Lung (tissue), 12 donors: ENCODE data around the gene GATA1. TPM values are rescaled to one million over a fixed set of nuclear protein-coding genes. Genes with fewer than 3 reads are reported as not detected.

Source experiments
- ATAC-seq: fragments of 200-7000 bp; cut with Tn5 transposase; one replicate; pipeline ENCODE4 v1.9.1; 2020; ENCODE audit warnings: moderate number of reproducible peaks; ENCODE audit not compliant: insufficient read depth, low FRiP score
- DNase-seq, 3 donors: peaks; one replicate each; pipeline ENCODE4 v3.0.0-alpha.2; 2013 to 2017
- H3K27ac ChIP-seq, 2 donors: one replicate each; pipeline ENCODE4 v1.5.1; 2013; ENCODE audit warnings: mild to moderate bottlenecking in 2 of 2, moderate library complexity in 2 of 2, control low read depth in 1 of 2, inconsistent platforms in 1 of 2, low read depth in 1 of 2, low read length in 1 of 2
- H3K27me3 ChIP-seq, 3 donors: one replicate each; pipeline ENCODE4 v1.5.1; 2013; ENCODE audit warnings: low read length in 2 of 3; ENCODE audit not compliant: control insufficient read depth in 3 of 3, insufficient read depth in 3 of 3
- H3K36me3 ChIP-seq, 4 donors: one replicate each; pipeline ENCODE4 v1.5.1; 2013; ENCODE audit warnings: low read length in 4 of 4, mild to moderate bottlenecking in 1 of 4, moderate library complexity in 1 of 4; ENCODE audit not compliant: control insufficient read depth in 4 of 4, insufficient read depth in 4 of 4
- H3K4me1 ChIP-seq, 5 donors: one replicate each; pipeline ENCODE4 v1.5.1; 2013; ENCODE audit warnings: low read length in 5 of 5, mild to moderate bottlenecking in 2 of 5, moderate library complexity in 1 of 5; ENCODE audit not compliant: control insufficient read depth in 5 of 5, insufficient read depth in 5 of 5
- H3K4me3 ChIP-seq: one replicate; pipeline ENCODE4 v1.5.1; 2013; ENCODE audit warnings: mild to moderate bottlenecking, control low read depth, moderate library complexity
- H3K9ac ChIP-seq, 2 donors: one replicate each; pipeline ENCODE4 v1.5.1; 2013; ENCODE audit warnings: low read length in 2 of 2, control low read depth in 1 of 2; ENCODE audit not compliant: insufficient read depth in 1 of 2
- H3K9me3 ChIP-seq, 4 donors: one replicate each; pipeline ENCODE4 v1.5.1; 2013; ENCODE audit warnings: low read length in 3 of 4, mild to moderate bottlenecking in 1 of 4, moderate library complexity in 1 of 4; ENCODE audit not compliant: control insufficient read depth in 4 of 4, insufficient read depth in 3 of 4
- whole genome bisulfite sequencing, 2 donors: extraction: QIAGEN DNeasy Blood & Tissue Kit; methylation state at CpG; one replicate each; pipeline ENCODE4 v1.1.7; 2013; 5-methylcytosine and 5-hydroxymethylcytosine counted together
- polyA plus RNA-seq, 2 donors: library from polyadenylated mRNA; stranded (reverse); fragments of 200-250 nt; gene quantifications; one replicate each; pipeline ENCODE4 v1.2.1, GENCODE V29; 2013
- total RNA-seq, 2 donors: library from RNA; depleted of rRNA in 1 of 2; stranded (reverse); fragments of >200 nt in 1 of 2; gene quantifications; one replicate each; pipeline ENCODE4 v1.2.1, GENCODE V29; 2014 to 2021
- TF ChIP-seq, protein P1 (sequence below): IDR thresholded peaks from 2 replicates; pipeline ENCODE4 v1.5.1; 2012; ENCODE audit warnings: mild to moderate bottlenecking; ENCODE audit errors: control extremely low read depth, extremely low read depth
- donor health status: control.
- donor health status: control.
- donor health status: Bipolar disorder and iron deficiency.
- donor health status: healthy.
- donor health status: DM: yes; HTN: yes; CAD: no.

Gene GATA1
- total and polyA plus RNA-seq, 4 donors, result 0.43 to 1.5 (median 0.90) TPM

DNA sequence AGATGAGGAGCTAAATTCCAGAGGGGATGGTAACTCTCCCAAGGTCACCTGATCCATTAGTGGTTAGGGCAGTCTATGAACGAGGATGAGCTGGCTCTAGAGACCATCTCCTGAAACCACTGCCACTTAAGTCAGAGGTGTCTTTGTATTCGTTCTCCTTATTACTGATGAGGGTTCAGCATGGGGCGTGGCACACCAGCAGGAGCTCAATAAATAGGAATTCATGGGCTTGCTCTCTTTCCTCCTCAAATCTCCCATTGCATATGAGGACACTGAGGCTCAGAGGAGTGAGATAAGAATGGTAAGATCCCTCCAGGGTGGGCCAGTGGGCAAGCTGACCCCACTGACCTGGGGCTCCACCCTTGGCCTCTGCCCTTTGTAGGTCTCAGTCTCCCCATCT lies 1.7 kb upstream of the GATA1 start:
- H3K36me3 ChIP-seq, result no peaks in the 10 kb centered on the region
- TF ChIP-seq, protein P1, sequence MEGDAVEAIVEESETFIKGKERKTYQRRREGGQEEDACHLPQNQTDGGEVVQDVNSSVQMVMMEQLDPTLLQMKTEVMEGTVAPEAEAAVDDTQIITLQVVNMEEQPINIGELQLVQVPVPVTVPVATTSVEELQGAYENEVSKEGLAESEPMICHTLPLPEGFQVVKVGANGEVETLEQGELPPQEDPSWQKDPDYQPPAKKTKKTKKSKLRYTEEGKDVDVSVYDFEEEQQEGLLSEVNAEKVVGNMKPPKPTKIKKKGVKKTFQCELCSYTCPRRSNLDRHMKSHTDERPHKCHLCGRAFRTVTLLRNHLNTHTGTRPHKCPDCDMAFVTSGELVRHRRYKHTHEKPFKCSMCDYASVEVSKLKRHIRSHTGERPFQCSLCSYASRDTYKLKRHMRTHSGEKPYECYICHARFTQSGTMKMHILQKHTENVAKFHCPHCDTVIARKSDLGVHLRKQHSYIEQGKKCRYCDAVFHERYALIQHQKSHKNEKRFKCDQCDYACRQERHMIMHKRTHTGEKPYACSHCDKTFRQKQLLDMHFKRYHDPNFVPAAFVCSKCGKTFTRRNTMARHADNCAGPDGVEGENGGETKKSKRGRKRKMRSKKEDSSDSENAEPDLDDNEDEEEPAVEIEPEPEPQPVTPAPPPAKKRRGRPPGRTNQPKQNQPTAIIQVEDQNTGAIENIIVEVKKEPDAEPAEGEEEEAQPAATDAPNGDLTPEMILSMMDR, result no peak
- H3K4me1 ChIP-seq, result no peaks in the 10 kb centered on the region
- H3K9ac ChIP-seq, result no peak overlapping the region
- H3K9me3 ChIP-seq, result no peaks in the 10 kb centered on the region
- DNase-seq, result no peak
- H3K4me3 ChIP-seq, result no peak overlapping the region
- ATAC-seq, result no peak
- H3K27ac ChIP-seq, result no peak overlapping the region
- H3K27me3 ChIP-seq, result no peaks in the 10 kb centered on the region
- 52 to 75% methylated on average over 3 of the region's 3 CpGs for WGBS, 2 donors

DNA sequence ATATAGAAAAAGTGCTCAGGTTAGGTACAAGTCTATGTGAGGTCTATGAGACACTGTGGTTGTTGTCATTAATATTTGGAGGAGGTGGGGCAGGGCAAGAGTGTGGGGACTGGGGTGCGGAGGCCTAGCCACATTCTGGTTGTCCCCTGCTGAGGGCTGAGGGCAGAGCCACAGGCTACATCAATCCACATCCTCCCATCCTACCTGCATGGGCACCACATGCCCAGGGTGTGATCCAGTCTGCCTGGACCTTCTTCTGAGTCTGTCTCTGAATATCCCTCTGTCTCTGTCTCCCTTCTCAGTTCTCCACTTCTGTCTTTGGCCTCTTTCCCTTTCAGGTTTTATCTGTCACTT lies 1.2 kb upstream of the GATA1 start:
- H3K4me3 ChIP-seq, result no peak overlapping the region
- H3K4me1 ChIP-seq, result no peaks in the 10 kb centered on the region
- no peak for DNase-seq
- no peak overlapping the region for H3K9ac ChIP-seq
- TF ChIP-seq, protein P1, result no peak
- no peaks in the 10 kb centered on the region for H3K9me3 ChIP-seq
- H3K27me3 ChIP-seq, result no peaks in the 10 kb centered on the region
- 83 to 89% methylated on average over 1 of the region's 1 CpG for WGBS, 2 donors
- ATAC-seq, result no peak
- H3K27ac ChIP-seq, result no peak overlapping the region
- H3K36me3 ChIP-seq, result no peaks in the 10 kb centered on the region

DNA sequence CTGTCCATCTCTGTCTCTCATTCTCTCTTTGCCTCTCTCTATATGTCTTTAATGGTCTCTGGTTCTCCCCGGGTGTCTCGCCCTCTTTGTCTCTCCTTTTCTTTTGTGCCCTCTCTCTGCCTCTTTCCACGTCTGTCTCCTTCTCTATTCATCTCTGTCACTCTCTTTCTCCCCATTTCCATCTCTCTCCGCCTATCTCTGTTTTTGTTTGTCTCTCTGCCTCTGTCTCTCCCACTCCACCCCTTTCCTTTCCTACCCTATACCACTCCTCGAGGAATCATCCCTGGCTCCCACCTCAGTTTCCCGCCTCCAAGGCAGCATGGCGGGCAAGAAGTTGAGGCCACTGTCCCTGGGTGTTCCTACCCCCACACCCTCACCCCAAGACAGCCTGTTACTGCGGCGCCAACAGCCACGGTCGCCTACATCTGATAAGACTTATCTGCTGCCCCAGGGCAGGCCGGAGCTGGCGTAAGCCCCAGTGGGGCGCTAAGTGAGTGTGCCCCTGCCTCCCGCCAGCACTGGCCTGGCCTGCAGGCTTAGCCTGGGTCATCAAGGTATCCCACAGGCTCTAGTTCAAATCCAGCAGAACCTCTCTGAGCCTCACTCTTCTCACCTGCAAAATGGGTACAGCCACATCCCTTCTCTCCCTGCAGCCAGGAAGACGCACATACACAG lies 713 bp upstream of the GATA1 start:
- Histone ChIP-seq H3K9ac (no peak overlapping the region), H3K4me3 (no peak overlapping the region), H3K27me3 (no peaks in the 10 kb centered on the region), H3K27ac (no peak overlapping the region), H3K4me1 (no peaks in the 10 kb centered on the region), H3K36me3 (no peaks in the 10 kb centered on the region), H3K9me3 (no peaks in the 10 kb centered on the region)
- DNase-seq (no peak), ATAC-seq (no peak)
- TF ChIP-seq, protein P1, result no peak
- WGBS, 2 donors, result 80 to 81% methylated on average over 14 to 16 of the region's 16 CpGs
